HCT116 (cell line): ENCODE results near the gene TMEM178B. TPM values are rescaled to one million over a fixed set of nuclear protein-coding genes. Genes with fewer than 3 reads are reported as not detected.

Experiments used
- ATAC-seq: fragments of 200-7000 bp; cut with Tn5 transposase; 2 replicates; pipeline ENCODE4 v1.9.1; 2020; ENCODE audit warnings: mild to moderate bottlenecking, moderate library complexity
- BruUV-seq: library from RNA; stranded (reverse); fragments of 400-500 nt; replicated peaks from 2 replicates; lab custom pipeline; 2021; lab: Mats Ljungman, UMichigan
- CTCF ChIA-PET: fragments of 300-600 bp; sonication (Branson Sonifier 250); formaldehyde crosslinking; loops from one replicate; lab custom pipeline; 2021; ENCODE audit warnings: antibody characterized with exemption; lab: Charles Lee
- POLR2A ChIA-PET: fragments of 300-600, 350-600 bp; sonication (Branson Sonifier 250); formaldehyde crosslinking; loops from one replicate; lab custom pipeline; 2021; ENCODE audit warnings: antibody characterized with exemption; lab: Charles Lee
- RAD21 ChIA-PET, 2 experiments: fragments of 300-600 bp; sonication (Branson Sonifier 250); formaldehyde crosslinking; loops; one replicate each; lab custom pipeline; 2023; ENCODE audit warnings: low total read pairs in 2 of 2; ENCODE audit not compliant: uncharacterized antibody in 2 of 2, unreplicated experiment in 2 of 2, low non-redundant PET in 1 of 2; lab: Charles Lee
- DNase-seq: peaks from one replicate; pipeline ENCODE4 v3.0.0-alpha.2; 2010; ENCODE audit warnings: low read depth, low spot score
- H2AFZ ChIP-seq: fragments of 200-600 bp; shearing (Covaris generic), sonication (generic); 2 replicates; pipeline ENCODE4 v1.6.1; 2017; ENCODE audit warnings: low read depth, mixed run types, mixed read lengths, antibody characterized with exemption, low read length; ENCODE audit not compliant: poor library complexity, severe bottlenecking
- H3K27ac ChIP-seq: 2 replicates; pipeline ENCODE4 v1.5.1; 2012; ENCODE audit warnings: low read depth, low read length
- H3K27me3 ChIP-seq: fragments of 200-600 bp; sonication (generic); 2 replicates; pipeline ENCODE4 v1.6.1; 2016; ENCODE audit warnings: mixed run types, low read length, mixed read lengths; ENCODE audit not compliant: insufficient read depth
- H3K36me3 ChIP-seq, 2 experiments: fragments of 200-500 bp in 1 of 2; fragments of 200-600 bp in 1 of 2; sonication (Bioruptor generic) in 1 of 2; sonication (generic) in 1 of 2; 2 replicates each; pipeline versions ENCODE4 v1.5.1 to v1.6.1; 2014 to 2016; ENCODE audit warnings: low read length in 2 of 2, inconsistent platforms in 1 of 2, mixed read lengths in 1 of 2, mixed run types in 1 of 2; ENCODE audit not compliant: insufficient read depth in 2 of 2, control insufficient read depth in 1 of 2
- H3K4me1 ChIP-seq, 2 experiments: fragments of 200-600 bp in 1 of 2; sonication (generic) in 1 of 2; 2 replicates each; pipeline versions ENCODE4 v1.5.1 to v1.6.1; 2012 to 2017; ENCODE audit warnings: low read length in 2 of 2, inconsistent platforms in 1 of 2, mild to moderate bottlenecking in 1 of 2, mixed read lengths in 1 of 2, mixed run types in 1 of 2, moderate library complexity in 1 of 2; ENCODE audit not compliant: insufficient read depth in 2 of 2, control insufficient read depth in 1 of 2
- H3K4me2 ChIP-seq: fragments of 200-600 bp; sonication (generic); 2 replicates; pipeline ENCODE4 v1.6.1; 2017; ENCODE audit warnings: mixed run types, low read length, mixed read lengths
- H3K4me3 ChIP-seq, 2 experiments: fragments of 200-600 bp in 1 of 2; sonication (generic) in 1 of 2; replicated peaks in 1 of 2; 2 replicates each; pipeline ENCODE4 v1.5.1; 2011 to 2016; ENCODE audit warnings: low read length in 2 of 2, control low read depth in 1 of 2, low read depth in 1 of 2, mild to moderate bottlenecking in 1 of 2, mixed read lengths in 1 of 2, mixed run types in 1 of 2
- H3K79me2 ChIP-seq: fragments of 200-600 bp; sonication (generic); 2 replicates; pipeline ENCODE4 v1.6.1; 2017; ENCODE audit warnings: mild to moderate bottlenecking, mixed run types, low read length, moderate library complexity, mixed read lengths; ENCODE audit not compliant: insufficient read depth
- H3K9ac ChIP-seq: fragments of 200-600 bp; sonication (generic); 2 replicates; pipeline ENCODE4 v1.6.1; 2016; ENCODE audit warnings: low read length, mixed read lengths
- H3K9me2 ChIP-seq: fragments of 200-600 bp; sonication (generic), shearing (Covaris generic); 2 replicates; pipeline ENCODE4 v1.6.1; 2017; ENCODE audit warnings: mixed run types, mild to moderate bottlenecking, moderate library complexity; ENCODE audit not compliant: insufficient read depth
- H3K9me3 ChIP-seq, 2 experiments: fragments of 200-500 bp in 1 of 2; fragments of 200-600 bp in 1 of 2; sonication (Bioruptor generic) in 1 of 2; sonication (generic) in 1 of 2; 2 replicates each; pipeline ENCODE4 v1.6.1; 2014 to 2017; ENCODE audit warnings: low read length in 2 of 2, mixed read lengths in 2 of 2, inconsistent platforms in 1 of 2, low read depth in 1 of 2, mild to moderate bottlenecking in 1 of 2, mixed run types in 1 of 2, moderate library complexity in 1 of 2; ENCODE audit not compliant: control insufficient read depth in 1 of 2, insufficient read depth in 1 of 2
- H4K20me1 ChIP-seq: fragments of 200-600 bp; sonication (generic), shearing (Covaris generic); 2 replicates; pipeline ENCODE4 v1.6.1; 2017; ENCODE audit warnings: mixed run types, mild to moderate bottlenecking, moderate library complexity; ENCODE audit not compliant: insufficient read depth
- ATF3 ChIP-seq: IDR thresholded peaks from 2 replicates; pipeline ENCODE4 v1.6.1; 2012
- CBX3 ChIP-seq: IDR thresholded peaks from 2 replicates; pipeline ENCODE4 v1.6.1; 2012; ENCODE audit warnings: low read depth
- CTCF ChIP-seq, 3 experiments: fragments of 200-600 bp in 1 of 3; sonication (generic) in 1 of 3; IDR thresholded peaks in 2 of 3; conservative IDR thresholded peaks in 1 of 3; 2 replicates each; pipeline ENCODE4 v1.5.1; 2012 to 2017; ENCODE audit warnings: low read depth in 2 of 3, low read length in 2 of 3, antibody characterized with exemption in 1 of 3, borderline replicate concordance in 1 of 3, control low read depth in 1 of 3, mild to moderate bottlenecking in 1 of 3, mixed read lengths in 1 of 3, mixed run types in 1 of 3, moderate library complexity in 1 of 3; ENCODE audit not compliant: insufficient read depth in 1 of 3
- EGR1 ChIP-seq: IDR thresholded peaks from 2 replicates; pipeline ENCODE4 v1.6.1; 2012; ENCODE audit warnings: low read depth
- ELF1 ChIP-seq: IDR thresholded peaks from 2 replicates; pipeline ENCODE4 v1.6.1; 2012; ENCODE audit warnings: low read depth, borderline replicate concordance
- FOSL1 ChIP-seq: IDR thresholded peaks from 2 replicates; pipeline ENCODE4 v1.6.1; 2012; ENCODE audit warnings: low read depth
- MAX ChIP-seq: IDR thresholded peaks from 2 replicates; pipeline ENCODE4 v1.6.1; 2012
- POLR2A ChIP-seq: IDR thresholded peaks from 2 replicates; pipeline ENCODE4 v1.7.0; 2011; ENCODE audit warnings: borderline replicate concordance; ENCODE audit not compliant: insufficient read depth, insufficient read length; ENCODE audit errors: extremely low read depth
- RAD21 ChIP-seq: IDR thresholded peaks from 2 replicates; pipeline ENCODE4 v1.6.1; 2012; ENCODE audit warnings: low read depth, mild to moderate bottlenecking
- REST ChIP-seq: IDR thresholded peaks from 2 replicates; pipeline ENCODE4 v1.6.1; 2012; ENCODE audit warnings: low read depth
- SIN3A ChIP-seq: IDR thresholded peaks from 2 replicates; pipeline ENCODE4 v1.6.1; 2012; ENCODE audit warnings: low read depth
- SRF ChIP-seq: IDR thresholded peaks from 2 replicates; pipeline ENCODE4 v1.6.1; 2012; ENCODE audit warnings: low read depth
- TCF7L2 ChIP-seq: IDR thresholded peaks from 2 replicates; pipeline ENCODE4 v1.7.0; 2011; ENCODE audit warnings: borderline replicate concordance, inconsistent platforms; ENCODE audit not compliant: insufficient read depth, insufficient read length; ENCODE audit errors: extremely low read depth
- ZBTB33 ChIP-seq: IDR thresholded peaks from 2 replicates; pipeline ENCODE4 v1.6.1; 2011; ENCODE audit warnings: mild to moderate bottlenecking, low read length, moderate library complexity; ENCODE audit not compliant: insufficient replicate concordance; ENCODE audit errors: extremely low read depth
- ZFX ChIP-seq: fragments of 450-650 bp; IDR thresholded peaks from 2 replicates; pipeline ENCODE4 v1.6.1; 2017
- ZNF274 ChIP-seq: fragments of 200-500 bp; sonication (Bioruptor generic); IDR thresholded peaks from 2 replicates; pipeline ENCODE4 v1.6.1; 2014; ENCODE audit warnings: mild to moderate bottlenecking, low read depth, low read length, inconsistent platforms
- intact Hi-C: fragments of 100-400 bp; cut with micrococcal nuclease; formaldehyde crosslinking; loops from 2 replicates; pipeline ENCODE4 v1.10.0; 2022
- total RNA-seq: library from RNA; stranded (reverse); gene quantifications from one replicate; pipeline ENCODE4 v1.2.1, GENCODE V29; 2021; ENCODE audit not compliant: unreplicated experiment

Gene TMEM178B
- total RNA-seq, 1 experiment from 2014 or later, result 0.02 TPM

- TF ChIP-seq REST (no peak), POLR2A (no peak), ZBTB33 (no peak), TCF7L2 (no peak)
Measured at GRCh38 chr7:141286522-141286921, 212.7 kb downstream of the TMEM178B start (continued).

GRCh38 chr7:141287936-141288335 lies 214.1 kb downstream of the TMEM178B start:
- no peaks in the 10 kb centered on the region for H3K9me2 ChIP-seq
- H3K79me2 ChIP-seq, result no peaks in the 10 kb centered on the region
- CTCF ChIA-PET, result no interaction called here
- H3K9ac ChIP-seq, result no peak overlapping the region
- ATAC-seq (no peak), DNase-seq (no peak)
- H3K27me3 ChIP-seq, result peaks cover 59% of the 10 kb centered on the region
- no peak overlapping the region for H3K27ac ChIP-seq
- intact Hi-C loops, result no loop called here
- RAD21 ChIA-PET, result no interaction called here
- no peak overlapping the region for H3K4me2 ChIP-seq
- TF ChIP-seq ZFX (no peak), CTCF (IDR thresholded peaks at IDR 0.05 in 2 of 3, conservative IDR thresholded peaks at IDR 0.05 in 1 of 3; ENCODE audit: borderline replicate concordance in 1 of 3, insufficient read depth in 1 of 3, low read depth in 2 of 3, low read length in 2 of 3) (no peak), ELF1 (no peak), FOSL1 (no peak), CBX3 (no peak), ATF3 (no peak), RAD21 (no peak), TCF7L2 (no peak), EGR1 (no peak), MAX (no peak), SRF (no peak), SIN3A (no peak), ZNF274 (no peak)
- H3K4me1 ChIP-seq, result no peaks in the 10 kb centered on the region
- no peaks in the 10 kb centered on the region for H4K20me1 ChIP-seq
- no TSS peak for BruUV-seq
- POLR2A ChIA-PET, result no interaction called here
- H3K9me3 ChIP-seq, result no peaks in the 10 kb centered on the region
- H3K4me3 ChIP-seq, result no peak overlapping the region
- H2AFZ ChIP-seq, result no peak overlapping the region
- no peaks in the 10 kb centered on the region for H3K36me3 ChIP-seq
